ENCODE results near the gene OXSR1. TPM values are rescaled to one million over a fixed set of nuclear protein-coding genes. Genes with fewer than 3 reads are reported as not detected.

Gene OXSR1
- total RNA-seq, 1 experiment from 2014 or later, result 33.2 TPM

GRCh38 chr3:38276917-38277630 lies 111.7 kb downstream of the OXSR1 start:
- in situ Hi-C loops (cut with HindIII; ENCODE audit: low pct_unique_long_range_greater_than_20kb, low sequenced_read_pairs) (no loop called here), intact Hi-C loops (cut with micrococcal nuclease; ENCODE audit: unreplicated experiment) (no loop called here)
- Histone ChIP-seq H3K4me1 (ENCODE audit: control insufficient read depth, insufficient read depth, low read length) (no peaks in the 10 kb centered on the region), H3K9me3 (ENCODE audit: control insufficient read depth, insufficient read depth, low read depth, low read length) (no peaks in the 10 kb centered on the region), H3K27ac (ENCODE audit: low read length) (no peak overlapping the region), H3K4me3 (ENCODE audit: low read depth in 2 of 2, low read length in 2 of 2) (no peak overlapping the region), H3K36me3 (ENCODE audit: control insufficient read depth, insufficient read depth, low read length) (no peaks in the 10 kb centered on the region), H3K27me3 (ENCODE audit: control insufficient read depth, insufficient read depth, low read length) (no peaks in the 10 kb centered on the region)
- ATAC-seq, result no peak
- CTCF ChIA-PET, result no interaction called here
- TF ChIP-seq TCF7L2 (IDR thresholded peaks at IDR 0.05; ENCODE audit: low read depth, low read length), result no peak
- TF ChIP-seq SIN3A (IDR thresholded peaks at IDR 0.05; ENCODE audit: borderline replicate concordance, insufficient read depth, low read depth, low read length), result no peak
- TF ChIP-seq POLR2AphosphoS5 (IDR thresholded peaks at IDR 0.05; ENCODE audit: low read depth, low read length), result no peak
- no peak for TF ChIP-seq REST (IDR thresholded peaks at IDR 0.05; ENCODE audit: insufficient read depth in 1 of 2, low read depth in 2 of 2, low read length in 1 of 2)
- no peak for TF ChIP-seq CTCF (IDR thresholded peaks at IDR 0.05)
- DNase-seq (ENCODE audit: low read depth, low spot score), result no peak
- POLR2A ChIA-PET, result no interaction called here
- no TSS peak for BruUV-seq (replicated peaks)

- ATAC-seq, result no peak
- no peaks in the 10 kb centered on the region for H3K36me3 ChIP-seq (ENCODE audit: control insufficient read depth, insufficient read depth, low read length)
- H3K27ac ChIP-seq (ENCODE audit: low read length), result no peak overlapping the region
- no peak overlapping the region for H3K4me3 ChIP-seq (ENCODE audit: low read depth in 2 of 2, low read length in 2 of 2)
- H3K27me3 ChIP-seq (ENCODE audit: control insufficient read depth, insufficient read depth, low read length), result no peaks in the 10 kb centered on the region
- TF ChIP-seq TCF7L2 (IDR thresholded peaks at IDR 0.05; ENCODE audit: low read depth, low read length) (no peak), SIN3A (IDR thresholded peaks at IDR 0.05; ENCODE audit: borderline replicate concordance, insufficient read depth, low read depth, low read length) (no peak), POLR2AphosphoS5 (IDR thresholded peaks at IDR 0.05; ENCODE audit: low read depth, low read length) (no peak), CTCF (IDR thresholded peaks at IDR 0.05) (no peak), REST (IDR thresholded peaks at IDR 0.05; ENCODE audit: insufficient read depth in 1 of 2, low read depth in 2 of 2, low read length in 1 of 2) (no peak)
- H3K4me1 ChIP-seq (ENCODE audit: control insufficient read depth, insufficient read depth, low read length), result no peaks in the 10 kb centered on the region
- ChIA-PET POLR2A (no interaction called here), CTCF (no interaction called here)
- H3K9me3 ChIP-seq (ENCODE audit: control insufficient read depth, insufficient read depth, low read depth, low read length), result no peaks in the 10 kb centered on the region
- intact Hi-C loops (cut with micrococcal nuclease; ENCODE audit: unreplicated experiment), result no loop called here
- no TSS peak for BruUV-seq (replicated peaks)
- no peak for DNase-seq (ENCODE audit: low read depth, low spot score)
- in situ Hi-C loops (cut with HindIII; ENCODE audit: low pct_unique_long_range_greater_than_20kb, low sequenced_read_pairs), result no loop called here
Observed at GRCh38 chr3:38278841-38279240, 113.5 kb downstream of the OXSR1 start.

Measured in Panc1 (cell line).